CD4-positive, alpha-beta T cell treated with Interleukin-6 for 4 hours (primary cell): ENCODE measurements around the gene SCG2.

Experiments
- DNase-seq: peaks from one replicate; pipeline ENCODE4 v3.0.0-alpha.2; 2020; ENCODE audit warnings: mixed read lengths

Gene SCG2

DNA sequence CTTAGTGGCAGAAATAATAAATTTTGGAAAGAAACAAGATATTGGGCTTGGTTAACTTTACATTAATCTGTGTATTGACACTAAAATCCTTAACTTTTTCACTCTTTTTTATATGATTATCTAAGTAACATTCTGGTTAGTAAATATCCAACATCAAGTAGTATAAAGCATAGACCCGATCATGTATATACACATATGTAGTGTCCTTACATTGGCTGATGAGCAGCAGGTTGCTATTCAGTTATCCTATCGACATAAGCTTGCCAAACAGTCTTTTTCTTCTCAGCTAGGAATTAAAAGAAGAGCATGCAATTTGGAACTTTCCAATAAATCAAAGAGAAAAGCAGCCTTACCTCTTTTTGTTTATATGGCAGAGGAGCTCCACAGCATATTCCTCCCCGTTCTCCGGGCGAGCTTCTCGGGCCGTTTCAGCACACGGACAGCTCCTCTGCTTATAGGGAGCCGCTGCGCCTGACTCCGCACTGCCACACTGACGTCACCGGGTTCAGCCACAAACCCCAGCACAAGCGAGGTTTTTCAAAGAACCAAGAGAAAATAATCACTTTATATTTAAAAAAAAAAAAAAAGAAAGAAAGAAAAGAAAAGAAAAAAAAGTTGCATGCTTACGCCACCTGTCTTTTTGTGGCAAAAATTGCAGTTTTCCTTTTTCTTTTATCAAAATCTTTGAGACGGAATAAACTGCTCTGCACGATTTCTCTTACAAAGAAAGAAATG is at the start of gene SCG2:
Gene SCG2 (minus strand): TSS at position 430 of the 735 bp plus-strand sequence. CDS start 3,079 bp downstream, outside the sequence.
- DNase-seq, result no peak

DNA sequence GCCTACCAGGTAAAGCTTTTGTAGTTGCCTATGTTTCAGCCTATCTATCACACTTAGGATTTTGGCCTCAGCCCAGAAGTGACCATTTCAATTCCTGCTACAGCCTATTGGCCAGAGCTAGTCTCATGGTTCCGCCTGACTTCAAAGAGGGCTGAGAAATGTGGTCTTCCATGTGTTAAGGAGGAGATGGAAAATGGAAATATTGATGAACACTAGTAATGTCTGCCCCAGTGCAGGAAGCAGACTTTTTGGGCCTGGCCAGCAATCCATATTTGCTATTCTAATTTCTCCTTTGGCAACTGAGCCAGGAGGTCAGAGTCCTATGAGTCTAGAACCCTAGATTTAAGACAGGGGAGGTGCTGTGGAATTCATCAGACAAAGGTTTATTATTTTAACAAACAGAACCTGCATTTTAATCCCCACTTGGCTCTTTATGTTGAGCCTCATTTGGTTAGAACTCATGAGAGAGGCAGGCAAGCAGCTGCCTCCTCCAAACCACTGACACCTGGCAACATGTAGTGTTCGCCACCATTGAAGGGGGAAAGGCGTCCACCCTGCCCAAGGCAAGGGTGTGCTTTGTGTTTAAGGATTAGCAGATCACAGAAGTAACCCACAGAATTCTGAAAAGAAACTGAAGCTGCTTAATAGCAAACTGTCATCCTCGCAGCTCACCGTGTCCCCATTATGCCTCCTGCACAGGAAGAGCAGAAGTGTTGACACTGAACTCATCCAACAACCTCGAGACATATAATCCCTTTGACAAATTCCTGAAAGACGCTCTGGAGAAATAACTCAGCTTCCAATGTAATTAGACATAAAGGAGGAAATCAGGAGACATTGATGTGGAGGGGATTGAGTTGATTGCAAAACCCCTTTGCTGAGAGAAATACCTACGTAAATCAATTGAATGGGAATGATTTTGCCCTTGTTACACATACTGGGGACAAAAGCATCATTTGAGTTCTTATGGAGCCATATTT is 47.7 kb upstream of the SCG2 start:
- DNase-seq, result no peak

DNA sequence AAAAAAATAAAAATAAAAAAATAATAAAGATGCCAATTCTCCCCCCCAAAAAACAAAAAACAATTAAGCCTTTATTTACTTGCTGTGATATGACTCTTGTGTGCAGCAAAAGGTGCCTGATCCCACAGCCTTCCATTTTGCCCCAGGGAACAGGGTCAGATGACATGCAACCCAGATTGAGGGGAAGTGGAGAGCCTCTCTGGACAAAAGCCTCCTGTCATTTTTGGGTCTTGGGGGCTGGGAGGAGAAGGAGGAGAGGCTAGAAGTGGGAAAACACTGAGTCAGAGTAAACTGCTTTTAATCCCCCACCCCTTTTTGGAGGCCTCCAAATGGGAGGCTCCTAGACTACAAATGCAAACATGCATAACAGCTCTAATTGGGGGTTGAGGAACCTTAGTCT is 46.6 kb upstream of the SCG2 start:
- DNase-seq, result no peak

DNA sequence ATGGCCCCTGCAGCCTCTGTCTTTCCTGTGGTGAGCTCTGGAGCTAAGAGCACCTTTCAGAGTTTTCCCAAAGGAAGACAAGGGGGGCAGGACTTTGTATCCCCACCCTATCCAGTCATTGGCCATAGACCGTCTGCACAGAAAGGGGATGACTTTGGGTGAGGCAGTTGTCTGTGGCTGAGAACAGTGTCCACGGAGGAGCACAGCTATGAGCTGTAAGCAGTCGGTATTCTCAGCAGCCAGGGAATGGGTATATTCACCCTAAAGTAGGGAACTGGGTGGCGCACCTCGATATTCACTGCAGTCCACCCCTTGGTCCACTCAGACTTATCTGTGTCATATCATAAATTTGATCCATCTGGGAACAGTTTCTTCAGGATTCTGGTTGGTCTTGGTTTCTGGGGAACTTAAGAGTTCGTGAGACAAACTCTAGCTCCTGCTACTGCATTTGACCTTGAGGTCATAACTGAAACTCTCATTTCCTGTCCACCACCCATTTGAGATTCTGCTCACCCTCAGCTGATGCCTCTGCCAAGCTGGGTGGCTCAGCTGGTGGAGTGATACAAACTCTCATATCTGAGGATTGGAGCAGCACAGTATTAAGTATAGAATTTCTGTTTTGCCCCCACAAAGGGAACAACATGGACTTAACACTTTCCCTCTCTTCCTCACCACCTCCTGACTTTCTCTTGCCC is 45.2 kb upstream of the SCG2 start:
- no peak for DNase-seq

- DNase-seq, result no peak
Measured at GRCh38 chr2:223644136-223644535, 42.0 kb upstream of the SCG2 start.

DNA sequence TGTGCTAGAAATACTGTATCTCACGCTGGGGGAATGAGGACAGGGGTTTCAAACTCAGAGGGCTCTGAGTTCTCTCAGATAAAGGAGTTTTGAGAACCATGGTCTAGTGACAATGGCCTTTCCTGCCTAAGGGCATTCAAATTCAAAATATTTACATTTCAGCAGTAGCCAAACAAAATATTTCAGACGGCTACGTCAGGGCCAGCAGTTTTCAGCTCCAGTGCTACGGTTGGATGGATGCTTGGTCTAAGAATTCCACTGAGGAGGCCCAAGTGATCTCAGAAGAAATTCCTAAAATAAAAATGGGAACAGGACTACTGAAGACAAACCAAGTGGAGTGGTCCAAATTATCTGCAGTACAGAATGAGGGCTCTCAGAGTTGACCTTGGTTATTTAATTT is 41.1 kb upstream of the SCG2 start:
- no peak for DNase-seq

DNA sequence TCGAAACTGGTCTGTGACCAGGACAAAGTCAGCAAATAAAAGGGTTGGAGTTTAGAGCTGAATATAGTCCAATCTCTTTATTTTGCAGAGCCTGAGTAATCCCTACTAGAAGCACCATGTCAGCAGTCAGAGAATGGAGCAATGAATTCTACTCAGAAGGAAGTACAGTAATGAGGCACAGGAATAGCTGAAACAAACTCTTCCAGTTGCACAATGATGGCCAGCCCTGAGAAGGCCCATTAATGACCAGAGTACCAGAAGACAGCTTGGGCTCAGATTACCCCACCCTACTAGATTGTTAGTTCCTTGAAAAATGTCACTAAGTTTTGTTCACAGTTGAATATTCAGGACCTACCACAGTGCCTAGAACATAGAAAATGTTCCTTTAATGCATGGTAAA is 40.3 kb upstream of the SCG2 start:
- DNase-seq, result no peak

DNA sequence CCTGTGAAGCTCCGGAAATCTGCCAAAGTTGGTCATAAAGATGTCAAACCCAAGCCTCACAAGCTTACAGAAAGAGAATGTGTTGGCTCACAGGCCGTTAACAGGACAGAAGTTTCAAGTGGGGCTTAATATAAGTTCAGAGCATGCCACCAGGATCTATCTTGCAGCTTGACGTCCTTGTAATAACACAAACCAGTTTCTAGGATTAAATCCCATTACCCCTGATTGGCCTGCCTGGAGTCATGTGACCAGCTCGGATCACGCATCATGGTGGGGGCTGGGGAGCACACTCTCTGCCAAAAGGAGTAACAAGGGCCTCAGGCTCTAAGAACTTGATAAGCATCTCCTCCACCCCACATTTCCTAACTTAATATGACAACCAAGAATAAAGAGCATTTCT is 38.9 kb upstream of the SCG2 start:
- no peak for DNase-seq

- no peak for DNase-seq
Measured at GRCh38 chr2:223635080-223635479, 32.9 kb upstream of the SCG2 start.

GRCh38 chr2:223634238-223634637 is 32.1 kb upstream of the SCG2 start:
- DNase-seq, result no peak

DNA sequence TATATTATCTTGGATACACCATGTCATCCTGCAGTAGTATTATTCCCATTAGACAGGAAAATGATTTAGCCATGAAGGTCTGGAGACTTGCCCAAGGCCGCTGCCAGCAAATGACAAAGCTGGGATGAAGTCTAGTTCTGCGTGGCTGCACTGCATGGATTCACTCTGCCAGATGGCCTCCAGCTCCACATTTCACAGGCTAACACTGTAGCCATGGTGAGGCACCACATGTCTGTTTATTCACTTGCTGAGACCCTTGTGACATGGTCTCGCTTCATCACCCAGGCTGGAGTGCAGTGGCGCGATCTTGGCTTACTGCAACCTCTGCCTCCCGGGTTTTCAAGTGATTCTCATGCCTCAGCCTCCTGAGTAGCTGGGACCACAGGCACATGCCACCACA is 31.5 kb upstream of the SCG2 start:
- DNase-seq, result no peak

GRCh38 chr2:223632826-223633225 is 30.7 kb upstream of the SCG2 start:
- DNase-seq, result no peak

DNA sequence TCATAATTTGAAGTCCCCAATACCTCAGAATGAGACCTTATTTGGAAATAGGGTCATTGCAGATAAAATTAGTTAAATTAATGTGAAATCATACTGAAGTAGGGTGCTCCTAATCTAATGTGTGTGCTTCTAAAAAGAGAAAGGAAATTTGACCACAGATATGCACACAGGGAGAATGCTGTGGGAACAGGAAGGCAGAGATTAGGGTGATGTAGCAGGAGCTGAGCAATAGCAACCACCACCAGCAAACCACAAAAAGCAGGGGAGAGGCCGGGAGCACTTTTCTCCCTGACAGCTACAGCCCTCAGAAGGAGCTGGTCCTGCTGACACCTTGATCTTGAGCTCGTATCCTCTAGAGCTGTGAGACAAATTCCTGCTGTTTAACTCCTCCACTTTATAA is 24.6 kb upstream of the SCG2 start:
- DNase-seq, result no peak

- no peak for DNase-seq
Measured at GRCh38 chr2:223625652-223626051, 23.5 kb upstream of the SCG2 start.

DNA sequence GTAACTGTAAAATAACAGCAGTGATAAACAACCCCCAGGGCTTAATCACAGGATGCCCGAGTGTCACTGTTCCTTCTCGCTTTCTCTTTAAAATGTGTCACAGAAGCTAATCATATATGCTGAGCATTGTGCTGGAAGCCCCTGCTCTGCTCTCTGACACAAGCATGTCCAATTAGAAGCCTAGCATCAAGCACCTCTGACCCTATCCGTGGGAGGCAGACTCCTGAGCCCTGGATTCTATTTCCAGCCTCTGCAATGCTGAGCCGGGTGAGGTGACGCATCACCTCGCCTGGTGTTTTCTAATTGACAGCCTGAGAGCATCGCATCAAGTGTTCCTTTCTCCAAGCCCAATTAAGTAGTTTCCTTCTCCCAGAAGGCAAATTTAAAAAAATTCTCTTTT is 19.7 kb upstream of the SCG2 start:
- DNase-seq, result no peak

DNA sequence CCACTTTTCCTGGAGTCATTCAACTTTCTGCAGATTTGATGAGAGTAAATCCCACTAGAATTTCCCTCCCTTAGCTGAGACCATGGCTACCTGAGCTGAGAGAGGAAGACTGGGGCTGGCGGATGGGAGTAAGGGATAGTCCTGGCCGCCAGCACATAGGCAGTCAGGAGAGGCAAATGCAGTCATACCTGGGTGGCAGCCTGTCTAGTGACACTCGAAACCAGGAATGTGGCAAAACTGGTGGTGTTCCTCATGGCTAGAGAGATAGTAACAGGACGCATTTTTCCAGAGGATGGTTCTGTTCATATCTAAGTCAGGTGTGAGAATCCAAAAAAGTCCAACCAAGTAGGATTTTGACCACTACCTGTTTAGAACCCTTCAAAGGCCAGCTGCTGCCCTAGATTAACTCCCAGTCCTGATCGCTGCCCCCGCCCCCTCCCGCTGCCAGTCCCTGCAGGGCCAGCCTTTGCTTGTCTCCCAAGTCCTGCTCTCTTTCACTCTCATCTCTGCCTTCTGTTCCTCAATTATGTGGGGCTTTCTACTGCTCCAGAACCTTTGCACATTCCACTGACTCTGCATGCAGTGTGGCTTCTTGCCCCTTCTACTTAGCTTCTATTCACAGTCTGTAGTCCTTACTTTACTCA is 17.4 kb upstream of the SCG2 start:
- DNase-seq, result no peak

DNA sequence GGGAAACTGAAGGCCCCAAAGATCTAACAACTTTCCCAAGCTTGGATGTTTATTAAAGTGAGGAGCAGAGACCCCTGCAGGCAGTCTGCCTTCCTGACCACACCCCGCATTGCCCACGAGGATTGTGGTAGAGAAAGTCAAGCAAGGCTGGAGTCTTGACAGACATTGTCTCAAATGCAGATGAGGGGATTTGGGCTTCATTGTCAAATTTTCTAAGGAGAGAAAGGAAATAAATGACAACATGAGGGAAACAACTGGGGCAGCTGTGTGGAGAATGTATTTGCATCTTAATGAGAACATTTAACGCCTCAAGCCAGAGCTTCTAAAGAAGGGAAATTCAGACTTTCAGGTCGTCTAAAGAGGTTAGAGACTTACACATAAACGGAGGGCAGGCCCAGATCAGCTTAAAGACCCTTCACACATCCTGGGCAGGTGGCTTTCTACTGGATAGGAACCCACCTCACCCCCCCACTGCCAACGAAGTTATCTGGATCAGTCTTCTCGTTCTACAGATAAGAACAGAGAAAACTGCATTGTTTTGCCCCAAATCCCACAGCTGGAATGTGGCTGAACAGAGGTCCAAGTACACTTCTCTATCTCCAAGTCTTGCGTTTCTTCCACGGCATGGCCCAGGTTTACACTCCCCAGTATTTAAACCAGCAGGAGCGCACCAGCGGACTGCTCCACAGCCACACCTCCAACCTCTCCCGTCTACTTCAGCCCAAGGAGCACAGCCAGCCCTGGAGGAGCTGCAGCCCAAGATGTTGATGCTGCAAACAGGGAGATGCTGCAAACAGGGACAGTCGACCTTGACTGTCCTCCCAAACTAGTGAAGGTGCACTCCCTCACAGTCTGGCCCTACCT is 16.2 kb upstream of the SCG2 start:
- no peak for DNase-seq

DNA sequence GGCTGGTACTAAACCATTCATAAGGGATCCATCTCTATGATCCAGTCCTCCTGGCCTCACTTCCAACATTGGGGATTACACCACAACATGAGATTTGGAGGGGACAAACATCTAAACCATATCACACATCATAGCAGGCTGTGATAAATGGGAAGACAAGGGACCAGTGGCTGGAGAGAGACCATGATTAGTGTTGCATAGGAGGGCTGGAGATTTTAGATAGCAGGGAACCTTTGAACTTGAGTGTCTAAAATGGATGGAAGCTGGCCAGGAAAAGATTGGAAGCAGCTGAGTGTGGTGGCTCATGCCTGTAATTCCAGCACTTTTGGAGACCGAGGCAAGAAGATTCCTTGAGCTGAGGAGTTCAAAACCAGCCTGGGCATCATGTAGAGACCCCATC is 12.4 kb upstream of the SCG2 start:
- no peak for DNase-seq

DNA sequence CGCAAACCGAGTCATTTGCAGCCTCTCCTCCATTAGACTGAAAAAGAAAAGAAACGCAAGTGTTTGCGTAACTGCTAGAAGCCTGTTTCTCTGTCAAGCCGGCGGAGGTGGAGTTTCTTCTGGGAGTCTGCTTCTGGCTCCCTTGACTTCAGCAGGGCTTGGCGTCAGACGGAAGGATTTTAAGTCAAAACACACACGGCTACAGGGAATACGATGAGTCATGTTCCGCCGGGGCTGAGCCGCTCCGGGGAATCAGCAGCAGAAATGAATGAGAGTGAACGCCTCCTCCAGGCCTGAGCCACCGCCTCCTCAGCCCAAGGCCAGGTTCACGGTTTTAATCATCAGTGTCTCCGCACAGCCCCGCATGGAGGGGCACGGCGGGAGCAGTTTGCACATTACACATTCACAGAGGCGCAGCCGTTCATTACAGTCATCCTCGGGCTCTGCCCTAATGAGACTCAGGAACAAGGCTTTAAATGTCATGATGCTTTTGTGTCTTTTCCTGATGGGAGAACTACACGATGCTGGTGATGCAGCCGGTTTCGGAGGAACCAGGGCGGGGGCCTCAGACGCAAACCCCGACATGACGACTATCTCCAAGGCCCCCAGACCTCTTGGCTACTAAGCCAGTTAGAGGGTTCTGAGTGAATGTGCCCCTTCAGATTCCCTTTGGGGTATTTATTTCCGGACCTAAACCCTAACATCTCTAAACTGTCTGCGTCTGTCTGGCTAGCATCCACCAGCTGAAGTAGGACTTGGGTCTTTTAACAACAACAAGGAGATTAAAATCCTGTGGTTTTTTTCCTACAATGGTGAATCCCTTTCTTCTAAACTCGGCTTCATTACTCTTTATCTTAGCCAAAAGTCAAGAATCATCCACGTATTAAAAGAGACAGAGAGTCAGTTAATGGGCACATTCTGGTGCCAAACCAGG is 11.1 kb upstream of the SCG2 start:
- no peak for DNase-seq

DNA sequence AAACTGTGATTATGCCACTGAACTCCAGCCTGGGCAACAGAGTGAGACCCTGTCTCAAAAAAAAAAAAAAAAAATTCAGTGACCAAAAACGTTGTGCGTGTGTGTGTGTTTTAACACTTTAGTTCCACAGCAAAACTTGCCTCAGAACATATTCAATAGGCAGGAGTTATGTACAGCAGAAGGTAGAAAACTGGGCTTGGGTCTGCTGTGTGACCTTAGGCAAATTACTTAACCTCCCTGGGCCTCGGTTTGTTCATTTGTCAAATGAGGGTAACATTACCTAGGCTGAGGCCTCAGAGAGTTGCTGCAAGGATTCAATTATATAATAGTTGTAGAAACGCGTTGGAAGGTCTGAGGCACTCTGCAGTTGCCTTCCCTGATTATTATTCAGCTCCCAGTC is 10.3 kb upstream of the SCG2 start:
- DNase-seq, result no peak

- DNase-seq, result no peak
Measured at GRCh38 chr2:223611061-223611460, 8.9 kb upstream of the SCG2 start.
